Liver (tissue), 9 donors: ENCODE measurements around the gene MALRD1. TPM values are rescaled to one million over a fixed set of nuclear protein-coding genes. Genes with fewer than 3 reads are reported as not detected.

Experiments used
- DNase-seq: peaks from one replicate; pipeline ENCODE4 v3.0.0-alpha.2; 2017; ENCODE audit warnings: low spot score
- H3K27ac ChIP-seq, 2 donors: one replicate each; pipeline ENCODE4 v1.7.0; 2013; ENCODE audit warnings: inconsistent platforms in 2 of 2, low read length in 2 of 2, control low read depth in 1 of 2, low read depth in 1 of 2, mild to moderate bottlenecking in 1 of 2
- H3K27me3 ChIP-seq, 4 donors: one replicate each; pipeline versions ENCODE4 v1.6.1 to v1.7.0; 2013; ENCODE audit warnings: low read length in 3 of 4, inconsistent platforms in 1 of 4, mild to moderate bottlenecking in 1 of 4, moderate library complexity in 1 of 4; ENCODE audit not compliant: control insufficient read depth in 4 of 4, insufficient read depth in 4 of 4
- H3K36me3 ChIP-seq, 4 donors: one replicate each; pipeline versions ENCODE4 v1.6.1 to v1.7.0; 2013; ENCODE audit warnings: low read length in 3 of 4, mild to moderate bottlenecking in 3 of 4, low read depth in 1 of 4, moderate library complexity in 1 of 4; ENCODE audit not compliant: control insufficient read depth in 4 of 4, insufficient read depth in 3 of 4
- H3K4me1 ChIP-seq, 4 donors: one replicate each; pipeline versions ENCODE4 v1.6.1 to v1.7.0; 2013; ENCODE audit warnings: low read length in 3 of 4, mild to moderate bottlenecking in 3 of 4, moderate library complexity in 1 of 4; ENCODE audit not compliant: control insufficient read depth in 4 of 4, insufficient read depth in 4 of 4
- H3K4me3 ChIP-seq, 3 donors: one replicate each; pipeline versions ENCODE4 v1.6.1 to v1.7.0; 2013; ENCODE audit warnings: low read length in 3 of 3, control low read depth in 1 of 3, low read depth in 1 of 3, mild to moderate bottlenecking in 1 of 3
- H3K9ac ChIP-seq, 2 donors: one replicate each; pipeline ENCODE4 v1.7.0; 2013; ENCODE audit warnings: low read length in 2 of 2, mild to moderate bottlenecking in 2 of 2, moderate library complexity in 2 of 2, control low read depth in 1 of 2, low read depth in 1 of 2
- H3K9me3 ChIP-seq, 4 donors: one replicate each; pipeline versions ENCODE4 v1.6.1 to v1.7.0; 2013; ENCODE audit warnings: low read length in 3 of 4; ENCODE audit not compliant: control insufficient read depth in 4 of 4
- ATF3 ChIP-seq: IDR thresholded peaks from 2 replicates; pipeline ENCODE4 v1.6.1; 2016; ENCODE audit warnings: antibody characterized with exemption
- CTCF ChIP-seq: fragments of 150-350 bp; IDR thresholded peaks from 2 replicates; pipeline ENCODE4 v1.5.1; 2017; ENCODE audit warnings: improper control_type of control experiment, low read depth, low read length; ENCODE audit not compliant: missing input control
- EGR1 ChIP-seq, 2 donors: IDR thresholded peaks; 2 replicates each; pipeline ENCODE4 v1.6.1; 2016 to 2018; ENCODE audit warnings: antibody characterized with exemption in 2 of 2, low read depth in 2 of 2
- FOXA1 ChIP-seq: IDR thresholded peaks from 2 replicates; pipeline ENCODE4 v1.6.1; 2016; ENCODE audit warnings: antibody characterized with exemption
- FOXA2 ChIP-seq: IDR thresholded peaks from 2 replicates; pipeline ENCODE4 v1.6.1; 2016; ENCODE audit warnings: antibody characterized with exemption
- GABPA ChIP-seq, 2 donors: IDR thresholded peaks in 1 of 2; conservative IDR thresholded peaks in 1 of 2; 2 replicates each; pipeline ENCODE4 v1.6.1; 2016; ENCODE audit warnings: antibody characterized with exemption in 2 of 2, mild to moderate bottlenecking in 1 of 2, moderate library complexity in 1 of 2
- HNF4A ChIP-seq, 2 donors: conservative IDR thresholded peaks; 2 replicates each; pipeline ENCODE4 v1.6.1; 2016; ENCODE audit warnings: antibody characterized with exemption in 2 of 2, mild to moderate bottlenecking in 2 of 2
- HNF4G ChIP-seq: IDR thresholded peaks from 2 replicates; pipeline ENCODE4 v1.6.1; 2016; ENCODE audit warnings: antibody characterized with exemption
- JUND ChIP-seq, 2 donors: IDR thresholded peaks; 2 replicates each; pipeline ENCODE4 v1.6.1; 2016; ENCODE audit warnings: antibody characterized with exemption in 2 of 2
- MAX ChIP-seq: IDR thresholded peaks from 2 replicates; pipeline ENCODE4 v1.6.1; 2016; ENCODE audit warnings: antibody characterized with exemption
- NR2F2 ChIP-seq: IDR thresholded peaks from 2 replicates; pipeline ENCODE4 v1.6.1; 2016; ENCODE audit warnings: antibody characterized with exemption
- RAD21 ChIP-seq, 2 donors: IDR thresholded peaks; 2 replicates each; pipeline ENCODE4 v1.6.1; 2016; ENCODE audit warnings: antibody characterized with exemption in 2 of 2, mild to moderate bottlenecking in 2 of 2
- REST ChIP-seq: IDR thresholded peaks from 2 replicates; pipeline ENCODE4 v1.6.1; 2016; ENCODE audit warnings: antibody characterized with exemption, mild to moderate bottlenecking
- RXRA ChIP-seq, 2 donors: IDR thresholded peaks; 2 replicates each; pipeline ENCODE4 v1.6.1; 2017 to 2018; ENCODE audit warnings: antibody characterized with exemption in 2 of 2, mild to moderate bottlenecking in 1 of 2
- SP1 ChIP-seq: IDR thresholded peaks from 2 replicates; pipeline ENCODE4 v1.6.1; 2018; ENCODE audit warnings: antibody characterized with exemption, mild to moderate bottlenecking
- TAF1 ChIP-seq: conservative IDR thresholded peaks from 2 replicates; pipeline ENCODE4 v1.6.1; 2016; ENCODE audit warnings: antibody characterized with exemption, mild to moderate bottlenecking
- YY1 ChIP-seq: IDR thresholded peaks from 2 replicates; pipeline ENCODE4 v1.6.1; 2016; ENCODE audit warnings: antibody characterized with exemption, mild to moderate bottlenecking
- ZBTB33 ChIP-seq: IDR thresholded peaks from 2 replicates; pipeline ENCODE4 v1.6.1; 2016; ENCODE audit warnings: antibody characterized with exemption
- WGBS: extraction: QIAGEN DNeasy Blood & Tissue Kit; methylation state at CpG from one replicate; pipeline ENCODE4 v1.1.7; 2013; 5-methylcytosine and 5-hydroxymethylcytosine counted together
- polyA plus RNA-seq, 2 donors: library from polyadenylated mRNA; stranded (reverse) in 1 of 2; unstranded in 1 of 2; fragments of 200-250 nt in 1 of 2; fragments of >200 nt in 1 of 2; fragmentation: Nextera tagmentation in 1 of 2; extraction: Ambion mirVana in 1 of 2; gene quantifications; one replicate each; pipeline versions ENCODE4 v1.2.1 to v1.2.3, GENCODE V29; 2013 to 2015
- total RNA-seq, 2 donors: library from RNA; depleted of rRNA; stranded (reverse); fragments of >200 nt; gene quantifications; one replicate each; pipeline ENCODE4 v1.2.3, GENCODE V29; 2014
- donor health status: healthy.
- donor health status: healthy.
- donor health status: healthy.
- donor health status: healthy.
- donor health status: healthy.

MALRD1 gene
- total and polyA plus RNA-seq, 4 donors = 0.37 to 0.59 TPM; not detected in 2

GRCh38 chr10:19071946-19072345 is 23.3 kb downstream of the MALRD1 start:
- TF ChIP-seq CTCF (no peak), RXRA (IDR thresholded peaks at IDR 0.05) (no peak), NR2F2 (no peak), EGR1 (IDR thresholded peaks at IDR 0.05; ENCODE audit: low read depth in 2 of 2) (no peak), TAF1 (no peak), YY1 (no peak), REST (no peak), SP1 (no peak), RAD21 (IDR thresholded peaks at IDR 0.05) (no peak), FOXA2 (no peak), FOXA1 (no peak), JUND (IDR thresholded peaks at IDR 0.05) (no peak), ZBTB33 (no peak), HNF4A (conservative IDR thresholded peaks at IDR 0.05) (no peak), GABPA (IDR thresholded peaks at IDR 0.05 in 1 of 2, conservative IDR thresholded peaks at IDR 0.05 in 1 of 2) (no peak), HNF4G (no peak), ATF3 (no peak), MAX (no peak)
- no peaks in the 10 kb centered on the region for H3K36me3 ChIP-seq
- H3K27ac ChIP-seq = no peak overlapping the region
- H3K9me3 ChIP-seq = no peaks in the 10 kb centered on the region
- 66% methylated on average over 7 of the region's 7 CpGs for WGBS
- H3K4me3 ChIP-seq = no peak overlapping the region
- no peaks in the 10 kb centered on the region for H3K27me3 ChIP-seq
- no peak overlapping the region for H3K9ac ChIP-seq
- no peak for DNase-seq
- no peaks in the 10 kb centered on the region for H3K4me1 ChIP-seq

GRCh38 chr10:19077276-19077675 is 28.7 kb downstream of the MALRD1 start:
- Histone ChIP-seq H3K4me1 (no peaks in the 10 kb centered on the region), H3K4me3 (no peak overlapping the region), H3K9me3 (no peaks in the 10 kb centered on the region), H3K27me3 (no peaks in the 10 kb centered on the region), H3K27ac (no peak overlapping the region), H3K9ac (no peak overlapping the region), H3K36me3 (no peaks in the 10 kb centered on the region)
- DNase-seq = no peak
- TF ChIP-seq GABPA (IDR thresholded peaks at IDR 0.05 in 1 of 2, conservative IDR thresholded peaks at IDR 0.05 in 1 of 2) (no peak), RXRA (IDR thresholded peaks at IDR 0.05) (no peak), YY1 (no peak), RAD21 (IDR thresholded peaks at IDR 0.05) (no peak), CTCF (no peak), ATF3 (no peak), MAX (no peak), REST (no peak), HNF4G (no peak)
